Measurements from ENCODE around the gene CCM2. TPM values are rescaled to one million over a fixed set of nuclear protein-coding genes. Genes with fewer than 3 reads are reported as not detected.
A peak's percentile ranks its signal among the peaks of the same experiment; 100 is the strongest.

The CCM2 gene
- total RNA-seq, 1 donor from 2014 or later, result 38.7 TPM

- peak; percentile 15 for ATAC-seq
- no peak for DNase-seq (ENCODE audit: missing footprints)
- intact Hi-C loops (cut with DNase I), result no loop called here
These were observed 82.2 kb downstream of the CCM2 start for GRCh38 chr7:45082031-45082830.

- no peak for ATAC-seq
- intact Hi-C loops (cut with DNase I), result no loop called here
These were observed 82.9 kb downstream of the CCM2 start for GRCh38 chr7:45082831-45083331.

GRCh38 chr7:45084336-45084735 is 84.3 kb downstream of the CCM2 start:
- DNase-seq (ENCODE audit: missing footprints) (no peak), ATAC-seq (no peak)
- intact Hi-C loops (cut with DNase I), result no loop called here

More at GRCh38 chr7:45082831-45083331, 82.9 kb downstream of the CCM2 start:
- DNase-seq (ENCODE audit: missing footprints), result no peak

- no peak for DNase-seq (ENCODE audit: missing footprints)
- intact Hi-C loops (cut with DNase I), result no loop called here
- no peak for ATAC-seq
These were observed 85.1 kb downstream of the CCM2 start for GRCh38 chr7:45084901-45085618.

- no peak for ATAC-seq
- no peak for DNase-seq (ENCODE audit: missing footprints)
- intact Hi-C loops (cut with DNase I), result no loop called here
These were observed 85.7 kb downstream of the CCM2 start for GRCh38 chr7:45085619-45086200.

GRCh38 chr7:45086331-45087065 is 86.5 kb downstream of the CCM2 start:
- intact Hi-C loops (cut with DNase I), result no loop called here
- ATAC-seq, result no peak
- no peak for DNase-seq (ENCODE audit: missing footprints)

- DNase-seq (ENCODE audit: missing footprints), result no peak
- intact Hi-C loops (cut with DNase I), result no loop called here
- no peak for ATAC-seq
These were observed 87.5 kb downstream of the CCM2 start for GRCh38 chr7:45087301-45088145.

- intact Hi-C loops (cut with DNase I), result no loop called here
- ATAC-seq, result no peak
- no peak for DNase-seq (ENCODE audit: missing footprints)
These were observed 88.2 kb downstream of the CCM2 start for GRCh38 chr7:45088146-45088701.

- intact Hi-C loops (cut with DNase I), result no loop called here
- DNase-seq (ENCODE audit: missing footprints) (no peak), ATAC-seq (peak; percentile 84)
These were observed 88.9 kb downstream of the CCM2 start, which contains the start of gene NACAD for GRCh38 chr7:45088821-45089340. Gene NACAD (minus strand): TSS chr7:45088969. CDS start chr7:45088894, 75 bp downstream.

- DNase-seq (ENCODE audit: missing footprints), result no peak
- intact Hi-C loops (cut with DNase I), result no loop called here
These were observed 89.4 kb downstream of the CCM2 start for GRCh38 chr7:45089341-45089891.

GRCh38 chr7:45092100-45092930 is 92.3 kb downstream of the CCM2 start:
- no peak for ATAC-seq
- no peak for DNase-seq (ENCODE audit: missing footprints)
- intact Hi-C loops (cut with DNase I), result no loop called here

More at GRCh38 chr7:45089341-45089891, 89.4 kb downstream of the CCM2 start:
- peak; percentile 32 for ATAC-seq

GRCh38 chr7:45092931-45093235 is 92.9 kb downstream of the CCM2 start:
- ATAC-seq, result no peak
- intact Hi-C loops (cut with DNase I), result no loop called here
- no peak for DNase-seq (ENCODE audit: missing footprints)

GRCh38 chr7:45098983-45099839 is 99.2 kb downstream of the CCM2 start:
- ATAC-seq (peak; percentile 43), DNase-seq (ENCODE audit: missing footprints) (no peak)
- intact Hi-C loops (cut with DNase I), result no loop called here

GRCh38 chr7:45099891-45100760 is 100.1 kb downstream of the CCM2 start:
- no peak for ATAC-seq
- intact Hi-C loops (cut with DNase I), result no loop called here
- DNase-seq (ENCODE audit: missing footprints), result no peak

Measured in Right ventricle myocardium inferior (tissue), 1 donor.